GM19025 (cell line): ENCODE measurements around the gene SAT1.
A peak's percentile ranks its signal among the peaks of the same experiment; 100 is the strongest.

Source experiments
- ATAC-seq: cut with Tn5 transposase; IDR thresholded peaks from one replicate; pipeline ENCODE4 v1.9.1; 2021; ENCODE audit warnings: mild to moderate bottlenecking, low read depth, moderate library complexity; ENCODE audit not compliant: unreplicated experiment

The SAT1 gene

DNA sequence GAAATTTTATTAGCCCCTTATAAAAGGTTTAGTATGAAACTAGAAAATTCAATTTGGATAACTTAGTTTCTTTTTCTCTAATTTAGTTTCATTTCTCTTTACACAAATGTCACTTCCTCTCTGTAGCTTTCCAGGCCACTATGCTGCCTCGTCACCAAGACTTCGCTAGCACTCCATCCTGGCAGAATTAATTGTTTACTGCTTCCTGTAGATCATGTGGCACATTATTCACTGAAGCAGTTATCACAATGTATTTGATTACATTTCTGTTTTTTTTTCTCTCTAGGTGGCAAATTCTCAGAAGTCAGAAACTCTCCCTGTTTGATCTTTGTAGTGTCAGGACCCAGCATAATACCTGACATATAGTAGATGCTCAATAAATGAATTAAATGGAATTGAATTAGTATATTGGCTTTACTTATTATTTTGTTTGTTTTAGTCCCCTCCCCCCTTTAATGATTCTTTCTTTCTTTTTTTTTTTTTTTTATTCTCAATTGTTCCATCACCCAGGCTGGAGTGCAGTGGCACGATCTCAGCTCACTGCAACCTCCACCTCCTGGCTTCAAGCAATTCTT, 9.3 kb upstream of the SAT1 start:
- ATAC-seq, result peak; percentile 79

DNA sequence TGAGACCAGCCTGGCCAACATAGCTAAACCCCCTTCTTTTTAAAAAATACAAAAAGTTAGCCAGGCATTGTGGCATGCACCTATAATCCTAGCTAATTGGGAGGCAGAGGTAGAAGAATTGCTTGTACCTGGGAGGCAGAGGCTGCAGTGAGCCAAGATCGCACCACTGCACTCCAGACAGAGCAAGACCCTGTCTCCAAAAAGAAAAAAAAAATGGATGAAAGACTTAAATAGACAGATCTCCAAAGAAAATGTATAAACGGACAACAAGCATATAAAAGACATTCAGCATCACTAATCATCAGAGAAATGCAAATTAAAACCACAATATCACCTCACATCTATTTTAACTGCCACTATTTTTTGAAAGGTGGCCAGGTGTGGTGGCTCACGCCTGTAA, 6.6 kb upstream of the SAT1 start:
- ATAC-seq, result no peak

DNA sequence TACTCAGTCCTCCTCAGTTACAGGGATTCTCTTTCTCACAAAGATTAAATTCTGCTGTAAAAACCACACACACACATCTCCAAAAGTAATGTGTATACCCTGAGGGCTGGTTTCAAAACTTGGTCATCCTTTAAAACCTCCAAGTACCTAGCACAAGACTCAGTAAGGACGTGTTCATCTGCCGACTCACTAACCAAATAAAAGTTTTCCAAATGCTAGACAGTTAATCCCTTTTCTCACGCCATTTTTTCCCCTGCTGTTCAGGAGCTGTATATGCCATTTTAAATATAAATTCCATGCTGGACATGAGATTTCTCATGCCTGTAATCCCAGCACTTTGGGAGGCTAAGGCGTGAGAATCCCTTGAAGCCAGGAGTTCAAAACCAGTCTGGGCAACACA, 3.9 kb upstream of the SAT1 start:
- ATAC-seq, result no peak

DNA sequence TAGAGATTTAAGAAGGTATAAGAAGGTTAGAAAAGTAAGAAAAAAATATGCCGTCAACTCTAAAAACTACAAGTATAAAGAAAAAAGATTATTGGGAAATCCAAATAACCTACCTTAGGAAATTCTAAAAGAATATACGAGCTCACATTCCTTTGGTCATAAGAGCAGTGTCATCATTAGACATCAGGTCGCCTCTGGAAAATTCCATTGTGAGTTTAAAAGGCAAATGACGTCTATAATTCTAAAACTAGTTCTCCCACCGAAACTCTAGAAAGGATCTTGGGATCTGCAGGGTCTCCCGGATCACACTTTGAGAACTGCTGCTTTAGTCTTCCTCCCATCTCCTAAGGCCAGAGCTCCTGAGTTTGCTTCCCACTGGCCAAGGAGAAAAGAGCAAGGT, 518 bp upstream of the SAT1 start:
- no peak for ATAC-seq

DNA sequence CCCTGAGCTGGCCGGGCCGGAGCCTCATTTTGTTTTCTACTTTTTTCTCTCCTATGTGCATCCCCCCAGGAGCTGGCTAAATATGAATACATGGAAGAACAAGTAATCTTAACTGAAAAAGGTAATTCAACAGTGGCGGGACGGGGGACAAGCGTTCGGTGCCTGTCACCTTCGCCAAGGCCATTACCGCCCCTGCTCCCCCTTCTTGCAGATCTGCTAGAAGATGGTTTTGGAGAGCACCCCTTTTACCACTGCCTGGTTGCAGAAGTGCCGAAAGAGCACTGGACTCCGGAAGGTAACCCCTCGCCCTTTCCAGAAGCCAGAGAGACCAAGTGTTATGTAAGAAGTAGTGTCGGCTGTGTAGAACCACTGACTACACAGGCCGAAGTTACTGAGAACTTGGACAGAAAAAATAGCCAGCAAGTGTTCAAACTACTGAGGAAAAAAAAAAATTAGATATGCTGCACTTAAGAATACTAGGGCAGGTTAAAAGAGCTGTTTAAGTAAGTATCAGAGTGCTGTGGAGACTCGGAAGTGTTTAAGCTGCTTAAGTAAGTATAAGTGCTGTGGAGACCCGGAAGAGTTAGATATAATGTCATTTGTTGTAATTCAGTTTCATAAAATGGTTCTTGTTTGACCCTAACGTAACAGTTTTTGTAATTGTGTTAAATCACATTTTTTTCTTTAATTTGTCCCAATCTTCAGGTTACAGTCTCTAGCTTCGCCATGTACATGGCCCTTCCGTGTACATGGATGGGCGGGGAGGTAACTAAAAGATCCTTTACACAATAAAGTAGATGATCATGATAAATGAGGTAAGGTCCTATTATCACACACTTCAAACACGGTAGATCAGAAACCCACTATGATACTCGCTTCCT, 856 bp downstream of the SAT1 start:
- no peak for ATAC-seq

DNA sequence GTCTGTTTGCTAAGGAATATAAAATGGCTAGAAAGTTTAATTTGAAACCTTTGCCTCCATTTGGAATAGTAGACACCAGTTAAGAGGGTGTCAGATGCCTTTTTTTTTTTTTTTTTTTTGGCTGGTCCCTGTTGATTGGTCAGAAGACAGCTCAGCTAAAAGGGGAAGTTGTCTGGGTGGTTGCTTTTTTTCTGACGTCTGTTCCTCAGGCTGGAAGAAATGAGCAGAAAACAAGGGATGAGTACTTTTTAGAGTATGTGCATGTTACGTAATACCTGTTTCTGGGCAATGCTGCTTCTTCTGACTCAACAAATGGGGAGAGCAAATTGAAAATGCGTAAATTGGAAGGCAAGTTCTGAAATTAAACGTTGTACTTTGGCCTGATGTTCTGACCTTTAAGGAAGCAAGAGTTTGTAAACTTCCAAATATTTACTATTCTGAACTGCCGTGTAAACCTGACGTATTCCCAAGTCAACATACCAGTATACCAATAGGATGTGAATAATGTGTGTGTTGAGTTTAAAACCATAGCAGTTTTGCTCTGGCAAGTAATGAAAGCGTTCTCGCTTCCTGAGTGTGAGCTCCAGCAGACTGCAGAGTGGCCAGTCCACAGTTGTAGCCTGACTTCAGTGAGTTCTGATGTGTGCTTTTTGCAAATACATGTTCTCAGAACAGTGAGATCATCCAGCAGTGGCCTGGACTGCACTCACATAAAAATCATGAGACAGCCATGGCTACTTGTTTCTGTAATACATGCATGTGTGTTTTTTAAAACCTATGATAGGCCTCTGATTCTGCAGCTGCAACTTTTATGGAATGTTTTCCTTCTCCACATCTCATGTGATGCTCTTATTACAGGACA, 1.7 kb downstream of the SAT1 start:
- ATAC-seq, result no peak

DNA sequence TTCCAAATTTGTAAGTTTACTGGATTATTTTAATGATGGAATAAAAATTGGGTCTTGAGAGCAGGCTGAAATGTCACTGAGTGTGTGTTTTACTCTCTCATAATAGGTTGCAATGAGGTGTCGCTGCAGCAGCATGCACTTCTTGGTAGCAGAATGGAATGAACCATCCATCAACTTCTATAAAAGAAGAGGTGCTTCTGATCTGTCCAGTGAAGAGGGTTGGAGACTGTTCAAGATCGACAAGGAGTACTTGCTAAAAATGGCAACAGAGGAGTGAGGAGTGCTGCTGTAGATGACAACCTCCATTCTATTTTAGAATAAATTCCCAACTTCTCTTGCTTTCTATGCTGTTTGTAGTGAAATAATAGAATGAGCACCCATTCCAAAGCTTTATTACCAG, 2.6 kb downstream of the SAT1 start:
- ATAC-seq, result no peak

DNA sequence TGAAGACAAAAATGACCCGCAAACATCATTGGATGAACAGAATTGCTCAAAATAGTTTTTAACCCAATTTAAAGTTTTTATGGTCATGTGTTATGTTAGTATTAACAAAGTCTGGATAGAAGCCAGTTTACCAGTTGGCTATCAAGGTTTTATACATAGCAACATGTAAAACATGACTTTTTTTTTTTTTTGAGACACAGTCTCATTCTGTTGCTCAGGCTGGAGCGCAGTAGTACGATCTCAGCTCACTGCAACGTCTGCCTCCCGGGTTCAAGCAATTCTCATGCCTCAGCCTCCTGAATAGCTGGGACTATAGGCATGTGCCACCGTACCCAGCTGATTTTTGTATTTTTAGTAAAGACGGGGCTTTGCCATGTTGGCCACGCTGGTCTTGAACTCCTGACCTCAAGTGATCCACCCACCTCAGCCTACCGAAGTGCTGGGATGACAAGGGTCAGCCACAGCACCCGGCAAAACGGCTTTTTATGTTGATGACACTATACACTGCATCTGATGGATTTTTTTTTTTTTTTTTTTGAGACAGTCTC, 3.4 kb downstream of the SAT1 start:
- no peak for ATAC-seq

DNA sequence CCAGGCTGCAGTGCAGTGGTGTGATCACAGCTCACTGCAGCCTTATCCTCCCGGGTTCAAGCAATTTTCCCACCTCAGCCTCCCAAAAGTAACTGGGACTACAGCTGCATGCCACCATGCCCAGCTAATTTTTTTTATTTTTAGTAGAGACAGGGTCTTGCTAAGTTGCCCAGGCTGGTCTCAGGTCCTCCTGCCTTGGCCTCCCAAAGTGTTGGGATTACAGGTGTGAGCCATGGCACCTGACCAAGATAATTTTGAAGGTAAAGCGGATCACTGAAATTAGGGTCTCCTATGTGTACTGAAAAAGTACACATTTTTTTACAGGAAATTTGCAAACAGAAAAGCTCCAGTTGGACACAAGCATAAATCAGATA, 4.8 kb downstream of the SAT1 start:
- no peak for ATAC-seq

DNA sequence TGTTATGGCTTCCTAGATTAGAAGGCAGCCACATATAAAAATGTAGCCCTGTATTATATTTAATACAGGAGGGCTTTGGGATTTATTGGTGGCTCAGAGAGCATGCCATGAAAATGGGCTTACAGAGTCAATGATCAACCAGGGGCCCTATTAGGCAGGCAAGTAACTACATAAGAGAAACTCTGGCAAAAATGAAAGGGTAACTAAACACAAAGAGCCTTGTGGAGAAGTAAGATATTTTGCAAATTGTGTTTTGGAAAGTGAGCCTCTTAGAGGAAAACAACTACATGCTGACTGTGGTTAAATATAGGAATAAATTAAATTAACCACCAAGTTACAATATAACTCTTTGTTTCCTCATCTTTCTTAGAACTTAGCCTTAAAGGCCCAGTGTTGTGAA, 5.5 kb downstream of the SAT1 start:
- ATAC-seq, result peak; percentile 64

DNA sequence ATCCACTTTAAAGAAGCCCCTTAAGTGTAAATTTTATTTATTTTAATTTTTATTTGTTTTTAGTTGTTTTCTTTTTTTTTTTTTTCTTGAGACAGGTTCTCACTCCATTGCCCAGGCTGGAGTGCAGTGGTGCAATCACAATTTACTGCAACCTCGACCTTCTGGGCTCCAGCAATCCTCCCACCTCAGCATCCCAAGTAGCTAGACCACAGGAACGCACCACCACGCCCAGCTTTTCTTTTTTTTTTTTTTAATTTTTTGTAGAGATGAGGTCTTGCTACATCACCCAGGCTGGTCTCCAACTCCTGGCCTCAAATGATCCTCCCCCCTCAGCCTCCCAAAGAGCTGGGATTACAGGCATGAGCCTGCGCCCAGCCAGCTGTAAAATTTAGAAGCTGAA, 6.0 kb downstream of the SAT1 start:
- ATAC-seq, result no peak

DNA sequence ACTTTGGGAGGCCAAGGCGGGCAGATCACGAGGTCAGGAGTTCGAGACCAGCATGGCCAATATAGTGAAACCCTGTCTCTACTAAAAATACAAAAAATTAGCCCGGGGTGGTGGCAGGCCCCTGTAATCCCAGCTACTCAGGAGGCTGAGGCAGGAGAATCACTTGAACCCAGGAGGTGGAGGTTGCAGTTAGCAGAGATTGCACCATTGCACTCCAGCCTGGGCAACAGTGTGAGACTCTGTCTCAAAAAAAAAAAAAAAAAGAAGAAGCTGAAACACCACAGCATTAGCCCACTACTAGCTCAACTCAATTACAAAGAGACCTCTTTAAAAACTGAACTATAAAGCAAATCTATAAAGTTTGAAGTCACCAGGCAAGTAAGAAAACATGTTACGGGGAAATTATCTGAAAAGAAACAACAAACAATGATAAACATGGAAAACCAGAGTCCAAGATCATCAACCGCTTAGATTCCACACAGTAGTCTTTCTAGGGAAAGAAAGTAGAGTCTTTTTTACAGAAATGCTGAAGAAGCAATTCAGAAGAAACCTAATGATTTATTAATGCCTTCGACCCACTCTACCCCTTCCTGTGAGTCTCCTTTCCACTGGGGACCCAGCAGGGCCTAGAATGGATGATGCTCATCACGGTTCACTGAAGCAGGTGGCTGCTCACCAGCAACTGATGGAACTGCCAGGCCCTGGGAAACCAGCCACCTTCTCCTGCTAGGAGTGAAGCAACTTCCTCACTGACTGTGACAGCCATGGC, 6.6 kb downstream of the SAT1 start:
- ATAC-seq, result no peak

DNA sequence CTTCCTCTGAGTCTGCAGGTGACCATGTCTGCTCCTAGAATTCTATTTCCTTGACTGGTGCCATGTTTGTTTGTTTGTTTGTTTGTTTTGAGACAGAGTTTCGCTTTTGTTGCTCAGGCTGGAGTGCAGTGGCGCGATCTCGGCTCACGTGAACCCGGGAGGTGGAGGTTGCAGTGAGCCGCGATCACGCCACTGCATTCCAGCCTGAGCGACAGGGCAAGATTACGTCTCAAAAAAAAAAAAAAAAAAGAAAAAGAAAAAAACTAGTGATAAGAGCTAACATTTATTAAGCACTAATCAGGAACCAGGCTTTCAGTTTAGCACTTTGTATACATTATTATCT, 7.2 kb downstream of the SAT1 start:
- ATAC-seq, result no peak

DNA sequence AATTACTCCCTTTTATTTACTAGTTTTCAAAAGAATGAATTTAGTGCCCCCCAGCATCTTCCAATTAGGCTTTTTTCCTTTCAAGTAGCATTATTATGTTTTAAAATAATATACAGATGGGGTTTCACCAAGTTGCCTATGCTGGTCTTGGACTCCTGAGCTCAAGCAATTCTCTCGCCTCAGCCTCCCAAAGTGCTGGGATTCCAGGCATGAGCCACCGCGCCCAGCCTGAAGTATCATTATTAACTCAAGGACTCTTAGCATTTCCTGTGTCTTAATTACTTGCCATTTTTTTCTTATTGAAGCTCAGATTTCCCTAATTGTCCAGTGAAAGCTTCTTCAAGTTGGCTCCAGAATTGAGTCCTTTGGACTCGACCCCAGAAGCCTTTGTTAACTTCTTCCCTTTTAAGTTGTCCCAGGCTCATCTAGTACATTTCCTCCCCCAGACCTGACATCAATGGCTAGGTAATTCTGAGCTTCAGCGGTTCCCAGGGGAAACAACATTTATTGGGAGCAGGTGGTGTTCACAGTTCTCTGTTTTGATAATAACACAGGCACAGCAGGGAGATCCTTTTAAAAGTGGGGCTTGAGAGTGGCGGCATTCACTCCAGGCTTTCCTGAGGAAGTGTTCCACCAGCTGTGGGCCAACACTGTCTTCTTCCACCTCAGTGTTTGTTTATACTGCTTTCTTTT, 10.0 kb downstream of the SAT1 start:
- no peak for ATAC-seq

DNA sequence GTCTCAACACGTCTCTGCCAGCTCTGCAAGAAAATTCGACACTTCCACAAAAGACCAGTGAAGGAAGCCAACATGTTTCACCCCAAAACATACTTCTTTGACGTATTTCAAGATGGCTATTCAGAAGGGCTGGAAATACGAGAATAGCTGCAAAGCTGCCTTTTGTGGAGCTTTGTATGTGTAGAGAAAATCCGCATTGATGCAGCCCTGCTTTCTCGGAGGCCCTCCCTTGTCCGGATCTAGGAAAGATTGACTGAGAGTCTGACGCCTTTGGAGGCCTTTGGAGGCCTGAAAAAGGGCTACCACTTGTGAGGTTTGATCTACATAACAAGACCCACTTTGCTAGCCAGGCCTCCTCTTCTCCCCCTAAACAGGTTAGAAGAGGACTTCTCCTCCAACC, 12.2 kb downstream of the SAT1 start:
- ATAC-seq, result no peak

DNA sequence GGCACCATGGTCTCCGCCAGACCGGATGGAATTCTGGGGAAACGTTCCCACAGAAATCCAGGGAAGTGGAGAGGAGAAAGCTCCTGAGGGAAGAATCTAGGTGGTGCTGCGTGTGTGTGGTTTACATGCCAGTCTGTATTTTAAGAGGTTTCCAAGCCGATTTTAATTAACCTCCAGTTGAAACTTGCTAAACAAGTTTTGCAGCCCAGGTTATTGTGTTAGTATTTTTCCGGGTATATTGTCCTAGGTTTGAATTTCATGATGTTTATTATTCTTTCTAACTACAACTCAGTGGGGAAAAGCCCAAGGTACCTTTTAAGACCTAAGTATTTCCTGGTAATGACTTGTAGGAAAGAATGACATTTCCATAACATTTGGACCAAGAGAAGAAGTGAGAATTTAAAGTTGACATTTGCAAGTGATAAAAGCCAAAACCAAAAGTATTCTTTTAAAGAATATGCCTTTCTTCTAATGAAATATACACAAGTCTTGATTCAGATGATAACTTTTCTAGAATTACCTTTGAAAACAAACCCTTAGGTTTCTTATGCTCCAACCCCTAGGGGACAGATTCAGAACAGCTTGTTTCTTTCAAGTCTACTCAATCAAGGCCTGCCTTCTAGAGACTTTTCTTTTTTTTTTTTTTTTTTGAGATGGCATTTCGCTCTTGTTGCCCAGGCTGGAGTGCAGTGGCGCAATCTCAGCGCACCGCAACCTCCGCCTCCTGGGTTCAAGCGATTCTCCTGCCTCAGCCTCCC, 14.6 kb downstream of the SAT1 start:
- no peak for ATAC-seq

DNA sequence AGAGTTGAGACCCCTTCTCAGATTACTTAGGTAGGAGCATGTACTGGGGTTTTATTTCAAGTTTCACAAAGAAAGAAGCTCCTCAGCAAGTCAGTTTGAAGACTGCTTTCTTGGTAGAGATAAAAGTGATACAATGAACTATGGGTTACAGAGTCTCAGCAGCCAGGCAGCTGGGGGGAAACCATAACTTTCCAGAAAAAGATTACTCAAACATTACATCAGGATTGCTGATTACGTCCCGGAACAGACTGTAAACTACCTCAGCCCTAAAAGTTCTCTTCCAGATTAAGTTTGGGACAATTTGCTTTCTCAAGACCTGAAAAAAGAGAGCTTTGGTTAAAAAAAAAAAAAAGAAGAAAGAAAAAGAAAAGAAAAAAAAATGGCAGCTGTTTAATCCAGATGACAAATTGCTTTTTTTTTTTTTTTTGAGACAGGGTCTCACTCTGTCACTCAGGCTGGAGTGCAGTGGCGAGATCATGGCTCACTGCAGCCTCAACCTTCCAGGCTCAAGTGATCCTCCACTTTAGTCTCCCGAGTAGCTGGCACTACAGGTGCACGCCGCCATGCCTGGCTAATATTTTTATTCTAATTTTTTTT, 16.6 kb downstream of the SAT1 start:
- no peak for ATAC-seq

DNA sequence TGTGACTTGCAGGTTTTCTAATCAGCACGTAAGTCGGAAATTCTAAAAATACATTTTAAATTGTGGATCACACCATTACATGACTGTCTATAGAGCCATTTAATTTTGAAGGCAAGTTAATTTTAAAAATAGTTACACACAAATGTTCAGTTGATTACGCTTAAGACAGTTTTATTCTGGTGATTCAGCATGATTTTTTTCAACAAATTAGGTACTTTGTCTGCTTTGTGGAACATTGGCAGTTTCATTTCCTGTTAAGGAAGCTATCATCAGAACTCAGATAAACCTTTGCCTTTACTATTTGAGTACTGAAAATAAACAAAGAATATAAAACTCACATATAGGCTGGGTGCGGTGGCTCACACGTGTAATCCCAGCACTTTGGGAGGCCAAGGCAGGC, 19.5 kb downstream of the SAT1 start:
- no peak for ATAC-seq

DNA sequence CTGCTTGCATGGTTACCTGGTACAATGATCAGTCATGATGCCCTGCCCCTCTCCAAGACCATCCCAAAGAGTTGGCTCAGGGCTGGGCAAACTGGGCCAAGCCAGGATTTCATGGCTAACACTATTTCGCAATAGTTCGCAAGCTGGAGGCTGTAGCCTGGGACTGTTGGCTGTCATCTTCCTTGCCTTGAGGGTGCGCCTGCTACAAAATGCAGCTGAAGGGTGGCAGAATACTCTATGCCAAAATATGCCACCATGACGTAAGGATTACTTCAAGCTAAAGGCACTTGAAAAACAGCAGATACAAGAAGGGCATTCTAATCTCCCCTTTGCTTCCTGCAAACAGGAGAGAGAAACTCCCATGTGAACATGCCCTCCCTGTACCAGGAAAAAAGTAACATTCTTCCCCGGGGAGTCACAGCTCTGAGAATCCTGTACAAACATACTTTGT, 21.0 kb downstream of the SAT1 start:
- no peak for ATAC-seq
